Stimulated activated CD4-positive, alpha-beta T cell treated with anti-CD3 and anti-CD28 coated beads, Interleukin-4, amount 100 ng/mL, for 48 hours (primary cell): ENCODE results near the gene ALDH18A1.

Experiments used
- DNase-seq, 2 donors: peaks; one replicate each; pipeline ENCODE4 v3.0.0-alpha.2; 2020; ENCODE audit warnings: low read depth in 2 of 2

The ALDH18A1 gene

GRCh38 chr10:95556994-95557767, 99.3 kb downstream of the ALDH18A1 start:
- DNase-seq, result no peak
